Central memory CD8-positive, alpha-beta T cell (primary cell): Measurements from ENCODE around the gene CLDN34.
A peak's percentile ranks its signal among the peaks of the same experiment; 100 is the strongest.

Experiments used
- ATAC-seq: fragments of 150-1000 bp; cut with Tn5 transposase; replicated peaks from 2 replicates; pipeline ENCODE4 v1.10.0; 2022; ENCODE audit warnings: mild to moderate bottlenecking, moderate FRiP score, moderate number of reproducible peaks; ENCODE audit not compliant: poor library complexity, severe bottlenecking; ENCODE audit errors: extremely low read depth
- DNase-seq, 2 donors: peaks; one replicate each; pipeline ENCODE4 v3.0.0; 2021; ENCODE audit warnings: low spot score in 2 of 2
- H3K27ac Mint-ChIP-seq: one replicate; pipeline ENCODE4 v1.8.0; 2022; ENCODE audit warnings: low read depth, mild to moderate bottlenecking, moderate library complexity, mixed read lengths
- H3K27me3 Mint-ChIP-seq: one replicate; pipeline ENCODE4 v1.8.0; 2022; ENCODE audit warnings: mixed read lengths
- H3K36me3 Mint-ChIP-seq: one replicate; pipeline ENCODE4 v1.8.0; 2022; ENCODE audit warnings: mild to moderate bottlenecking, moderate library complexity, mixed read lengths; ENCODE audit not compliant: insufficient read depth
- H3K4me1 Mint-ChIP-seq: one replicate; pipeline ENCODE4 v1.8.0; 2022; ENCODE audit warnings: mixed read lengths
- H3K4me3 Mint-ChIP-seq: one replicate; pipeline ENCODE4 v1.8.0; 2022; ENCODE audit warnings: mild to moderate bottlenecking, moderate library complexity, mixed read lengths
- H3K9me3 Mint-ChIP-seq: one replicate; pipeline ENCODE4 v1.8.0; 2022; ENCODE audit warnings: mixed read lengths

Gene CLDN34

DNA sequence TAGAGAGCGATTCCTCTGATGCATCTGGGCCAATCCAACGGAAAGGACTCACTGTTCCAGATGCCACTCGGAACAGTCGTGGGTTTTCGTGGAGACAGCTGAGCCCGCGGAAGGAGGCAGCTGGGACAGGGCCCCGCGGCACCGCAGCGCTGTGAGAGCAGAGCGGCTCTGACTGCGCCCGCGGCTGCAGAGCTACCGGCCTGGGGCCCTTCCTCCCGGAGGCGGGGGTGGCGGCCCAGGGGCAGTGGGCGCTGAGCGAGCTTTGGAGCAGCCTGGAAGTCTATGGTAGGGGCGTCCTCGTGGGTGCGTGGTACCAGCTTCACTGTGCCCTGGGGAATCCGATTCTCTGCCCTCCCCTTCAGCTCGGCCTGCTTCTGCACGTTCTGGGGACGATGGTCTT, 24.9 kb downstream of the CLDN34 start:
- H3K27me3 Mint-ChIP-seq, result no peaks in the 10 kb centered on the region
- ATAC-seq (no peak), DNase-seq (no peak)
- H3K36me3 Mint-ChIP-seq, result no peaks in the 10 kb centered on the region
- H3K27ac Mint-ChIP-seq, result no peak overlapping the region
- H3K4me1 Mint-ChIP-seq, result no peaks in the 10 kb centered on the region
- H3K9me3 Mint-ChIP-seq, result no peaks in the 10 kb centered on the region
- no peak overlapping the region for H3K4me3 Mint-ChIP-seq

DNA sequence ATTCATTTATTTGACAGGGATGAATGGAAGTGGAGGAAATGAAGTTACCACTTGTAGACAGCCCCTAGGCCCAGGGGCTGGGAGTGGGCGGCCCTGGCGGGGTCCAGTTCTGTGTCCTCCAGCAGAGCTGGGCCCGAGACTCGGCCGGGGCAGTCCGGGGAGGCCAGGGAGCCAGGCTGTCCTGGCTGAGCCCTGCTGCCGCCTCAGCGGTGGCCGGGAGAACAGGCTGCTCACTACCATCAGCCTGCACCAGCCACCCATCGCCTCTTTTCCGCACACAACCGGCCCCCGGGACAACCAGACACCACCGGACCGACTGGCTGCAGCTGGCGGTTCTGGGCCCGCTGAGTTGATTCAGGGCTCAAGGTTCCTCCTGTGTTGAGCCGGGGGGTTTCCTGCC, 25.6 kb downstream of the CLDN34 start:
- Mint-ChIP-seq H3K9me3 (no peaks in the 10 kb centered on the region), H3K4me1 (no peaks in the 10 kb centered on the region), H3K36me3 (no peaks in the 10 kb centered on the region), H3K4me3 (no peak overlapping the region), H3K27me3 (no peaks in the 10 kb centered on the region), H3K27ac (no peak overlapping the region)
- ATAC-seq (no peak), DNase-seq (no peak)

DNA sequence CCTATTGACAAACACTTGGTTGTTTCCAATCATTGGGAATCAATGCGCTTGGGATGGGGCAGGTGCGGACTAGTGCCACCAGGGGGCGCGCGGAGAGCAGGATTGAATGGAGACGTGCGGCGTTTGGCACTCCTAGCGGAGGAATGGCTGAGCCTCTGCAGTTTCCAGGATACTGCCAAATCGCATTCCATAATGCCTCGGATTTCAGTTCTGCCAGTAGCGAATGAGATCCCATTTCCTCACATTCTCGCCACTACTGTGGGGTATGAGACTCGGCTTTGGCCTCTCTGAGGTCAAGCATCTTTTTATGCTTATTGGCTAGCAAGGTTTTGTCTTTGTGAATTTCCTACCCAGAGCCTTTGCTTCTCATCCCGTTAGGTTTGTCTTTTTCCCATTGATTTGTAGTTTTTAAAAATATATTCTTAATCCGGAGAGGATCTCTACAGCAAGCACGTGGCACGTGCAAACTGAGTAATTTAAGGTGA, 28.7 kb downstream of the CLDN34 start:
- Mint-ChIP-seq H3K9me3 (no peaks in the 10 kb centered on the region), H3K27ac (no peak overlapping the region), H3K27me3 (no peaks in the 10 kb centered on the region), H3K36me3 (no peaks in the 10 kb centered on the region), H3K4me1 (no peaks in the 10 kb centered on the region), H3K4me3 (no peak overlapping the region)
- ATAC-seq, result no peak
- DNase-seq, result peak; percentile 56 to 64

DNA sequence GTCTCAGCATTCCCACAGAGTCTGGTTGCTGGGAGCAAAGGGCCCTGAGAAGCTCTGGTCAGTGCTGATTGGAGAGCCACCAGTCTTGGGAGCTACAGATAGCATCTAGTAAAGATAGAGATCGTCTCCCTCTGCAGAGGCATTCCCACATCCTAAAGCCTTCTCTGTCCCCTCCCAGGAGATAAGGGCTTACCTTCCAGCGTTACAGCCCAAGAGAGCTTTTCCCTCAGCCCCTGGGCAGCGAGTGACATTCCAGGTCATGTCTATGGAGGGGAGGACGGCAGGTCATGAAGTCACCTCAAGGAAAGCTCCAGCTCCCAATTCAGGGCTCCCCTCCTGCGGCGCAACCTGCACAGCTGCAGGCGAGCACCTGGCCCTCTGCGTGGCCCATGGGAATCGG, 29.9 kb downstream of the CLDN34 start:
- ATAC-seq, result no peak
- H3K9me3 Mint-ChIP-seq, result no peaks in the 10 kb centered on the region

DNA sequence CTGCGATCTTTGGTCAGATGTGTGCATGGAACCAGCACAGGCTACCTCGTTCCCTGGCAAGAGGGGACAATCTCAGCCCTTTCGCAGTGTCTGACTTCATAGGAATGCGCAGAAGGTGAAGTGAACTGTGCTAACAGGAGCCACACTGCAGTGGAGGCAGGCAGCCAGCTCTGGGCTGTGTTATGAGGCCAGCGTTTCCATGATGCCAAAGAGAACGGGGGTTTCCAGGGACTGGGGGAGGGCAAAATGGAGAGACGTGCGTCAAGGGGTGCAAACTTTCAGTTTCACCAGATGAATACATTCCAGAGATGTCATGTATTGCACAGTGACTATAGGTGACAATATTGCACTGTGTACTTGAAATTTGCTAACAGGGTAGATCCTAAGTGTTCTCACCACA, 30.4 kb downstream of the CLDN34 start:
- no peaks in the 10 kb centered on the region for H3K4me1 Mint-ChIP-seq
- no peaks in the 10 kb centered on the region for H3K27me3 Mint-ChIP-seq
- ATAC-seq (no peak), DNase-seq (no peak)
- no peaks in the 10 kb centered on the region for H3K36me3 Mint-ChIP-seq
- H3K9me3 Mint-ChIP-seq, result no peaks in the 10 kb centered on the region
- H3K4me3 Mint-ChIP-seq, result no peak overlapping the region
- H3K27ac Mint-ChIP-seq, result no peak overlapping the region

More for the DNA sequence above, 29.9 kb downstream of the CLDN34 start:
- H3K36me3 Mint-ChIP-seq, result no peaks in the 10 kb centered on the region
- no peaks in the 10 kb centered on the region for H3K4me1 Mint-ChIP-seq
- DNase-seq, result no peak
- no peak overlapping the region for H3K4me3 Mint-ChIP-seq
- no peaks in the 10 kb centered on the region for H3K27me3 Mint-ChIP-seq
- no peak overlapping the region for H3K27ac Mint-ChIP-seq

DNA sequence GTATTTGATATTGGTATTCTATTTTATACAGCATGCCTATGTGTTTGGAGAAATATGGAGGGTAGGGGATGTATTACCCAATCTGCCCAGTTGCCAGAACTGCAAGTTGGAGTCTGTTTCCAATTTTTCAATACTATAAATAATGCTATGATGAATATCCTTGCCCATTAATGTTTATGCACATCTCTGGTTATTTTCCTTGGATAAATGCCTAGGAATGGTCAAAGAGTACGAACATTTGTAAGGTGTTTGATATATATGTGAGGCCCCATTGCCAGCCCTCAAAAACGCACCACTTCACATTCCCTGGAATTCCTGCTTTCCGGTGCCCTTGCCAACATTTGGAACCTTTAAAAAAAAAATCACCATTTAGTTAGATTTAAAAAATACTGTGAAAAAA, 34.3 kb downstream of the CLDN34 start:
- ATAC-seq (no peak), DNase-seq (no peak)
- no peaks in the 10 kb centered on the region for H3K9me3 Mint-ChIP-seq
- no peaks in the 10 kb centered on the region for H3K27me3 Mint-ChIP-seq
- H3K27ac Mint-ChIP-seq, result no peak overlapping the region
- H3K4me1 Mint-ChIP-seq, result no peaks in the 10 kb centered on the region
- H3K36me3 Mint-ChIP-seq, result no peaks in the 10 kb centered on the region
- no peak overlapping the region for H3K4me3 Mint-ChIP-seq

DNA sequence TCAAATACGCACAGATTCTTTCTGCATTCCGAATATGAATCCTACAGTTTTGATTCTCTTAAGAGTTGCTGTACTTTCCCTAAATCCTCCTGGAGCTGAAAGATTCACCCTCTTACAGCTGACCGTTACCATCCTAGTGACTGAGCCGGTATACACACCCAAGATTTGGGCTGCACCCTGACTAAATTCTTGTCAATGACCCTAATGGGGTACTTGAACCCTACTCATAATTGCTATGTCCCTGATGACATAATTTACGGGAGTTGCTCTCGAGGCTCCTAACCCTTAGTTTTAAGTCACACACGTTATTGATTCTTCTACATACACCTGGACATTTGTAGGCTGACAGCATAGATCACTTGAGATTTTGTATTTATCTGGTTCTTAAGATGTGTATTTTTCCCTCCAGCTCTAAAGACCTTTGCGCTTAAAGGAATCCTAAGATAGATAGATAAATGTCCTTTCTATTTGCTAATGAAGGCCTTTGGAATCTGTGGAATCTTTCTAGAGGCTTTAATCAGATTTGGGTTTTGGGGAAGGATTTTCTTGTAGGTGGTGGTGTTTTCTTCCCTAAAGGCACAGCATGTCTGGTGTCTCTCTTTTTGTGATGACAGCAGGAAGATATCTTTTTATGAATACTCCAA, 37.8 kb downstream of the CLDN34 start:
- no peaks in the 10 kb centered on the region for H3K36me3 Mint-ChIP-seq
- H3K9me3 Mint-ChIP-seq, result no peaks in the 10 kb centered on the region
- H3K27me3 Mint-ChIP-seq, result no peaks in the 10 kb centered on the region
- H3K4me1 Mint-ChIP-seq, result no peaks in the 10 kb centered on the region
- no peak overlapping the region for H3K27ac Mint-ChIP-seq
- ATAC-seq, result no peak
- DNase-seq, result no peak
- no peak overlapping the region for H3K4me3 Mint-ChIP-seq

DNA sequence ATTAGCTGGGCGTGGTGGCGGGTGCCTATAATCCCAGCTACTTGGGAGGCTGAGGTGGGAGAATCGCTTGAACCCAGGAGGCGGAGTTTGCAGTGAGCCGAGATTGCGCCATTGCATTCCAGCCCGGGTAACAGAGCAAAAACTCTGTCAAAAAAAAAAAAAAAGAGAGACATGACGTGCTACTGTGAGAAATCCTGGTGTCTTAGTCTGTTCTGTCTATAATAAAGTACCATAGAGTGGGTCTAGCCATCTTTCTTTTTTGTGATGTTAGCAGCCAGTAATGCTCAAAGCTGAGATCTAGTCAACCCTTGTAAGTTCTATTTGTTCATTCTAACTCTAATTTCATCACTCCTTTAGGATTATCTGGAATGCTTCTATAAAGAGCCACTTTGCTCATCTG, 38.9 kb downstream of the CLDN34 start:
- no peak for DNase-seq
- no peak overlapping the region for H3K27ac Mint-ChIP-seq
- no peaks in the 10 kb centered on the region for H3K27me3 Mint-ChIP-seq
- no peaks in the 10 kb centered on the region for H3K9me3 Mint-ChIP-seq
- H3K4me1 Mint-ChIP-seq, result peaks cover under 1% of the 10 kb centered on the region
- no peak for ATAC-seq
- no peaks in the 10 kb centered on the region for H3K36me3 Mint-ChIP-seq
- H3K4me3 Mint-ChIP-seq, result no peak overlapping the region

DNA sequence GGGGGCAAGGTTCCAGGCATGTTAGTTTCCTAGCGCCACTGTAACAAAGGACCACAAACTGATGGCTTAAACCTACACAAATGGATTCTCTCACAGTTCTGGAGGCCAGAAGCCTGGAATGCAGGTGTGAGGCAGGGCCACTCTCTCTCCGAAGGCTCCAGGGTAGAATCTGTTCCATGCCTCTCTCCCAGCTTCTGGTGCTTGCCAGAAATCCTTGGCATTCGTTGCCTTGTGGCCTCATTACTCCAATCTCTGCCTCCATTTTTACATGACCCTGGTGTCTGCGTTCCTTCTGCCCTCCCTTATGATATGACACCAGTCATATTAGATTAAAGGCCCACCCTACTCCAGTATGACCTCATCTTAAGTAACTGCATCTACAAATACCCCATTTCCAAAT, 39.6 kb downstream of the CLDN34 start:
- H3K27me3 Mint-ChIP-seq, result no peaks in the 10 kb centered on the region

DNA sequence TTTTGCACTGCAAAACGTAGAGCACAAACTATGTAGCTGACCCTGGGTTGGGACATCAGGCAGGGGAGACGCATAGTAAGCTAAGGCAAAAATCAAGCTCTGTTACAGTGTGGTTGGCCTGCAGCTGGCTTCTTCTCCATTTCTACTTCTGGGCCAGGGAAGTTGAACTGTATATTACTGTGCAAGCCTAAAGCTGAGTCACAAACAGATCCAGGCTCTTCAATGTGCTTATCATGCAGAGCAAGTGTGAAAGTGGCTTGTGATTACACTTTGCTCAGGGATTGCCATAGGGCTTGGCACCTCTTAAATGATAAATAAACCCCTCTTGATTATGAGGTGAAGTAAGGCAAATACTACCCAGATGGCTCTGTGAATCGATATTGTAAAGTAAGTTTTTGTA, 40.5 kb downstream of the CLDN34 start:
- peaks cover 10% of the 10 kb centered on the region for H3K4me1 Mint-ChIP-seq
- DNase-seq (no peak), ATAC-seq (no peak)
- H3K9me3 Mint-ChIP-seq, result no peaks in the 10 kb centered on the region
- H3K27ac Mint-ChIP-seq, result no peak overlapping the region
- H3K36me3 Mint-ChIP-seq, result peaks cover 3% of the 10 kb centered on the region
- no peak overlapping the region for H3K4me3 Mint-ChIP-seq
- no peaks in the 10 kb centered on the region for H3K27me3 Mint-ChIP-seq

More for the DNA sequence above, 39.6 kb downstream of the CLDN34 start:
- peaks cover 3% of the 10 kb centered on the region for H3K36me3 Mint-ChIP-seq
- no peak for ATAC-seq
- no peak overlapping the region for H3K4me3 Mint-ChIP-seq
- no peaks in the 10 kb centered on the region for H3K9me3 Mint-ChIP-seq
- H3K27ac Mint-ChIP-seq, result no peak overlapping the region
- peaks cover 7% of the 10 kb centered on the region for H3K4me1 Mint-ChIP-seq
- DNase-seq, result no peak

DNA sequence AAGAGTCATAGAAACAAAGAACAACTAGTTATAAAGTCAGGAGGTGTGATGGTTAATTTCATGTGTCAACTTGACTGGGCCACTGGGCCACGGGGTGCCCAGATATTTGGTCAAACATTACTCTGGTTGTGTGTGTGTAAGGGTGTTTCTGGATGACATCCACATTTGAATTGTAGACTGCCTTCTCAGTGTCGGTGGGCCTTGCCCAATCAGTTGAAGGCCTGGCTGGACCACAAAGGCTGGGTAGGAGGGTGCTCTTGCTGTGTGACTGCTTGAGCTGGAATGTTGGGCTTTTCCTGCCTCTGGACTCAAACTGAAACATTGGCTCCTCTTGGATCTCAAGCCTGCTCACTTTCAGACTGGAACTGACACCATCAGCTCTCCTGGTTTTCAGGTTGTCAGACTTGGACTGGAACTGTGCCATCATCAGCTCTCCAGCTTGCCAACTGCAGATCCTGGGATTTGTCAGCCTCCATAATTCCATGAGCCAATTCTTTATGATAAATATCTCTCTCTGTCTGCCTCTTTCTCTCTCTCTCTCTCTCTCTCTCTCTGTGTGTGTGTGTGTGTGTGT, 41.4 kb downstream of the CLDN34 start:
- Mint-ChIP-seq H3K27ac (no peak overlapping the region), H3K36me3 (peaks cover 3% of the 10 kb centered on the region), H3K27me3 (no peaks in the 10 kb centered on the region), H3K4me3 (no peak overlapping the region), H3K4me1 (peaks cover 10% of the 10 kb centered on the region), H3K9me3 (no peaks in the 10 kb centered on the region)
- DNase-seq (no peak), ATAC-seq (no peak)

DNA sequence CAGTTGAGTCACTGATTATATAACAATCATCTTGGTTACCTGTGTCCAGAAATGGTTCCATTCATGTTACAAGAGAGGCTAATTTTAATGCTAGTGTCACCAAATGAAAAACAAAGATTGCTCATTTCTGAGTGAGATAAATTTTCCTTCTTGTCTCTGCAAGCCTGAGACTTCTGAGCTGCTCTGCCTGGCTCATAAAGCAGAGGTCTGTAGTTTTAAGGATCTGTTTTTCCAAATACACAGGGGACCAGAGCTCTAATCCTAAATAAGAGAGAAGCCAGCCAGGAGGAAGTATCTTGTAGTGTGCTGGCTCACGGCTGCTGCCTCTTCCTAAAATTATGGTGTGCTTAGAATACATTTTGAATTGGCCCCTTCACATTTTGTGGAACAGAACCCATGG, 42.6 kb downstream of the CLDN34 start:
- Mint-ChIP-seq H3K27me3 (no peaks in the 10 kb centered on the region), H3K4me1 (peaks cover 10% of the 10 kb centered on the region), H3K36me3 (peaks cover 3% of the 10 kb centered on the region), H3K27ac (no peak overlapping the region), H3K4me3 (no peak overlapping the region), H3K9me3 (no peaks in the 10 kb centered on the region)
- DNase-seq (no peak), ATAC-seq (no peak)

DNA sequence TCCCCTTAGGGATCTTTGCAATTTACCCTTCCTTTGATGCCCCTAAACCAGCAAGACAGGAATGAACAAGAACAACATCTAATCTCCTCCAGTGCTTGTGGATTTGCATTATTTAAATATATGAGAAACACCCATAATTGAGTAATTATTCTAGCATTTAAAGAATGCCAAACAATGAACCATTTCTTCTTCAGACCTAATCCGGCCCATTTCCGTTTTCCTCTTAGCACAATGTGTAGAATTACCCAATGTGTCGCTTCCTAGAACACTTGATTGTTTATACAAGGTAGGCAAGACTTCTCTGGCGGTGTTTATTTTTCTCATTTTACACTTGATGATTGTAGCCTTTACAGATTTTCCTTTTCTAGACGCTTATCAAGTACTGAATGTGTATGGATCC, 43.5 kb downstream of the CLDN34 start:
- ATAC-seq (no peak), DNase-seq (no peak)
- Mint-ChIP-seq H3K4me1 (peaks cover 10% of the 10 kb centered on the region), H3K36me3 (peaks cover 3% of the 10 kb centered on the region), H3K27ac (peak overlapping the region; percentile 63), H3K27me3 (no peaks in the 10 kb centered on the region), H3K9me3 (no peaks in the 10 kb centered on the region), H3K4me3 (no peak overlapping the region)
